Sigmoid colon (tissue), 7 donors: ENCODE measurements around the gene OLIG1. TPM values are rescaled to one million over a fixed set of nuclear protein-coding genes. Genes with fewer than 3 reads are reported as not detected.

Experiments used
- DNase-seq: peaks from one replicate; pipeline ENCODE4 v3.0.0-alpha.2; 2019
- H3K27ac ChIP-seq, 4 donors: fragments of 200-600 bp; sonication (generic); one replicate each; pipeline ENCODE4 v1.5.1; 2016 to 2019; ENCODE audit warnings: mild to moderate bottlenecking in 1 of 4
- H3K27me3 ChIP-seq, 3 donors: fragments of 200-600 bp; sonication (generic); one replicate each; pipeline ENCODE4 v1.5.1; 2019; ENCODE audit warnings: mild to moderate bottlenecking in 1 of 3
- H3K36me3 ChIP-seq, 4 donors: fragments of 200-600 bp; sonication (generic); one replicate each; pipeline ENCODE4 v1.5.1; 2016 to 2019
- H3K4me1 ChIP-seq, 4 donors: fragments of 200-600 bp; sonication (generic); one replicate each; pipeline ENCODE4 v1.5.1; 2017 to 2019
- H3K4me3 ChIP-seq, 4 donors: fragments of 200-600 bp; sonication (generic); one replicate each; pipeline ENCODE4 v1.5.1; 2017 to 2019; ENCODE audit warnings: mild to moderate bottlenecking in 2 of 4, moderate library complexity in 1 of 4
- H3K9me3 ChIP-seq, 4 donors: fragments of 200-600 bp in 3 of 4; sonication (generic) in 3 of 4; one replicate each; pipeline versions ENCODE4 v1.5.1 to v1.6.1; 2013 to 2019
- CTCF ChIP-seq, 4 experiments: fragments of 450-650 bp in 3 of 4; fragments of 200-600 bp in 1 of 4; IDR thresholded peaks; one replicate each; pipeline ENCODE4 v1.5.1; 2016 to 2019; ENCODE audit warnings: antibody characterized with exemption in 4 of 4, mild to moderate bottlenecking in 3 of 4, moderate library complexity in 2 of 4
- EP300 ChIP-seq, 4 donors: sonication (generic); formaldehyde crosslinking; IDR thresholded peaks; one replicate each; pipeline ENCODE4 v1.6.1; 2017; ENCODE audit warnings: antibody characterized with exemption in 4 of 4
- POLR2A ChIP-seq, 2 donors: fragments of 450-650 bp; IDR thresholded peaks; one replicate each; pipeline ENCODE4 v1.6.1; 2016; ENCODE audit warnings: antibody characterized with exemption in 2 of 2, mild to moderate bottlenecking in 2 of 2, moderate library complexity in 2 of 2
- POLR2AphosphoS5 ChIP-seq, 4 donors: sonication (generic); formaldehyde crosslinking; IDR thresholded peaks; one replicate each; pipeline ENCODE4 v1.6.1; 2017; ENCODE audit warnings: antibody characterized with exemption in 4 of 4
- WGBS, 2 donors: extraction: QIAGEN DNeasy Blood & Tissue Kit; methylation state at CpG; one replicate each; pipeline ENCODE4 v1.1.7; 2013; 5-methylcytosine and 5-hydroxymethylcytosine counted together
- intact Hi-C: fragments of 100-400 bp; cut with DNase I; formaldehyde crosslinking; loops from one replicate; pipeline ENCODE4 v1.15.1; 2023
- polyA plus RNA-seq, 3 donors: library from polyadenylated mRNA; stranded (reverse); fragments of 200-250 nt; gene quantifications; one replicate each; pipeline ENCODE4 v1.2.3, GENCODE V29; 2013
- total RNA-seq, 4 donors: library from RNA; depleted of rRNA; stranded (reverse); fragments of >200 nt; gene quantifications; one replicate each; pipeline ENCODE4 v1.1.0, GENCODE V29; 2016
- donor health status: healthy with polysubstance abuse.
- donor health status: Bipolar disorder and iron deficiency.
- donor health status: healthy.

The OLIG1 gene
- total and polyA plus RNA-seq, 7 donors: not detected

DNA sequence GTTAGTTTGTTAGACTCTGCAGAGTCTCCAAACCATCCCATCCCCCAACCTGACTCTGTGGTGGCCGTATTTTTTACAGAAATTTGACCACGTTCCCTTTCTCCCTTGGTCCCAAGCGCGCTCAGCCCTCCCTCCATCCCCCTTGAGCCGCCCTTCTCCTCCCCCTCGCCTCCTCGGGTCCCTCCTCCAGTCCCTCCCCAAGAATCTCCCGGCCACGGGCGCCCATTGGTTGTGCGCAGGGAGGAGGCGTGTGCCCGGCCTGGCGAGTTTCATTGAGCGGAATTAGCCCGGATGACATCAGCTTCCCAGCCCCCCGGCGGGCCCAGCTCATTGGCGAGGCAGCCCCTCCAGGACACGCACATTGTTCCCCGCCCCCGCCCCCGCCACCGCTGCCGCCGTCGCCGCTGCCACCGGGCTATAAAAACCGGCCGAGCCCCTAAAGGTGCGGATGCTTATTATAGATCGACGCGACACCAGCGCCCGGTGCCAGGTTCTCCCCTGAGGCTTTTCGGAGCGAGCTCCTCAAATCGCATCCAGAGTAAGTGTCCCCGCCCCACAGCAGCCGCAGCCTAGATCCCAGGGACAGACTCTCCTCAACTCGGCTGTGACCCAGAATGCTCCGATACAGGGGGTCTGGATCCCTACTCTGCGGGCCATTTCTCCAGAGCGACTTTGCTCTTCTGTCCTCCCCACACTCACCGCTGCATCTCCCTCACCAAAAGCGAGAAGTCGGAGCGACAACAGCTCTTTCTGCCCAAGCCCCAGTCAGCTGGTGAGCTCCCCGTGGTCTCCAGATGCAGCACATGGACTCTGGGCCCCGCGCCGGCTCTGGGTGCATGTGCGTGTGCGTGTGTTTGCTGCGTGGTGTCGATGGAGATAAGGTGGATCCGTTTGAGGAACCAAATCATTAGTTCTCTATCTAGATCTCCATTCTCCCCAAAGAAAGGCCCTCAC, 44.2 kb upstream of the OLIG1 start, which contains the start of gene OLIG2:
OLIG2 (plus strand) TSS at position 447 of the 954 bp plus-strand sequence. CDS start 928 bp downstream, outside the sequence.
- no peaks in the 10 kb centered on the region for H3K36me3 ChIP-seq
- DNase-seq: peak; percentile 50
- no peak for TF ChIP-seq EP300 (IDR thresholded peaks at IDR 0.05)
- TF ChIP-seq POLR2AphosphoS5 (IDR thresholded peaks at IDR 0.05): no peak
- no peak for TF ChIP-seq POLR2A (IDR thresholded peaks at IDR 0.05)
- no peak for TF ChIP-seq CTCF (IDR thresholded peaks at IDR 0.05)
- no peak within 1 kb of the TSS for H3K27ac ChIP-seq
- no peak within 1 kb of the TSS for H3K4me3 ChIP-seq
- H3K4me1 ChIP-seq: peaks cover 0 to 67% (median 51%) of the 10 kb centered on the region in 4 donors
- intact Hi-C loops: no loop called here
- no peaks in the 10 kb centered on the region for H3K9me3 ChIP-seq
- peaks cover 63 to 100% (median 100%) of the 10 kb centered on the region in 3 donors for H3K27me3 ChIP-seq
- 3 to 11% methylated on average over 59 of the region's 59 CpGs for WGBS, 2 donors

DNA sequence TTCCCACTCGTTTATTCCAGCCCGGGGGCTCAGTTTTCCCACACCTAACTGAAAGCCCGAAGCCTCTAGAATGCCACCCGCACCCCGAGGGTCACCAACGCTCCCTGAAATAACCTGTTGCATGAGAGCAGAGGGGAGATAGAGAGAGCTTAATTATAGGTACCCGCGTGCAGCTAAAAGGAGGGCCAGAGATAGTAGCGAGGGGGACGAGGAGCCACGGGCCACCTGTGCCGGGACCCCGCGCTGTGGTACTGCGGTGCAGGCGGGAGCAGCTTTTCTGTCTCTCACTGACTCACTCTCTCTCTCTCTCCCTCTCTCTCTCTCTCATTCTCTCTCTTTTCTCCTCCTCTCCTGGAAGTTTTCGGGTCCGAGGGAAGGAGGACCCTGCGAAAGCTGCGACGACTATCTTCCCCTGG, 43.5 kb upstream of the OLIG1 start:
- Histone ChIP-seq H3K9me3 (no peaks in the 10 kb centered on the region), H3K27ac (no peak overlapping the region), H3K4me1 (peaks cover 0 to 67% (median 51%) of the 10 kb centered on the region in 4 donors), H3K27me3 (peaks cover 59 to 100% (median 100%) of the 10 kb centered on the region in 3 donors), H3K4me3 (no peak overlapping the region), H3K36me3 (no peaks in the 10 kb centered on the region)
- TF ChIP-seq POLR2A (IDR thresholded peaks at IDR 0.05) (no peak), POLR2AphosphoS5 (IDR thresholded peaks at IDR 0.05) (no peak), CTCF (IDR thresholded peaks at IDR 0.05) (no peak), EP300 (IDR thresholded peaks at IDR 0.05) (no peak)
- 4 to 17% methylated on average over 21 of the region's 21 CpGs for WGBS, 2 donors
- DNase-seq: peak; percentile 20
- intact Hi-C loops: no loop called here

DNA sequence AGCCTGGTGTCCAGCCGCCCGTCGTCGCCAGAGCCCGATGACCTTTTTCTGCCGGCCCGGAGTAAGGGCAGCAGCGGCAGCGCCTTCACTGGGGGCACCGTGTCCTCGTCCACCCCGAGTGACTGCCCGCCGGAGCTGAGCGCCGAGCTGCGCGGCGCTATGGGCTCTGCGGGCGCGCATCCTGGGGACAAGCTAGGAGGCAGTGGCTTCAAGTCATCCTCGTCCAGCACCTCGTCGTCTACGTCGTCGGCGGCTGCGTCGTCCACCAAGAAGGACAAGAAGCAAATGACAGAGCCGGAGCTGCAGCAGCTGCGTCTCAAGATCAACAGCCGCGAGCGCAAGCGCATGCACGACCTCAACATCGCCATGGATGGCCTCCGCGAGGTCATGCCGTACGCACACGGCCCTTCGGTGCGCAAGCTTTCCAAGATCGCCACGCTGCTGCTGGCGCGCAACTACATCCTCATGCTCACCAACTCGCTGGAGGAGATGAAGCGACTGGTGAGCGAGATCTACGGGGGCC, 43.0 kb upstream of the OLIG1 start:
- Histone ChIP-seq H3K9me3 (no peaks in the 10 kb centered on the region), H3K27ac (no peak overlapping the region), H3K4me1 (peaks cover 0 to 67% (median 51%) of the 10 kb centered on the region in 4 donors), H3K4me3 (no peak overlapping the region), H3K27me3 (peaks cover 55 to 100% (median 100%) of the 10 kb centered on the region in 3 donors), H3K36me3 (no peaks in the 10 kb centered on the region)
- 4 to 14% methylated on average over 54 of the region's 54 CpGs for WGBS, 2 donors
- peak; percentile 56 for DNase-seq
- intact Hi-C loops: no loop called here
- TF ChIP-seq POLR2A (IDR thresholded peaks at IDR 0.05) (no peak), CTCF (IDR thresholded peaks at IDR 0.05) (no peak), EP300 (IDR thresholded peaks at IDR 0.05) (no peak), POLR2AphosphoS5 (IDR thresholded peaks at IDR 0.05) (no peak)

- DNase-seq: peak; percentile 27
Measured at GRCh38 chr21:33027401-33028286, 42.3 kb upstream of the OLIG1 start.

More at GRCh38 chr21:33027401-33028286, 42.3 kb upstream of the OLIG1 start:
- Histone ChIP-seq H3K4me1 (peaks cover 0 to 64% (median 51%) of the 10 kb centered on the region in 4 donors), H3K4me3 (no peak overlapping the region), H3K27me3 (peaks cover 51 to 100% (median 98%) of the 10 kb centered on the region in 3 donors), H3K27ac (no peak overlapping the region), H3K36me3 (no peaks in the 10 kb centered on the region), H3K9me3 (no peaks in the 10 kb centered on the region)
- WGBS, 2 donors: 4 to 13% methylated on average over 85 of the region's 85 CpGs
- TF ChIP-seq POLR2A (IDR thresholded peaks at IDR 0.05) (no peak), POLR2AphosphoS5 (IDR thresholded peaks at IDR 0.05) (no peak), CTCF (IDR thresholded peaks at IDR 0.05) (no peak), EP300 (IDR thresholded peaks at IDR 0.05) (no peak)
- intact Hi-C loops: no loop called here
